B cell (primary cell): ENCODE results near the gene KRTAP9-1. TPM values are rescaled to one million over a fixed set of nuclear protein-coding genes. Genes with fewer than 3 reads are reported as not detected.

Experiments
- ATAC-seq: fragments of 200-7000 bp; cut with Tn5 transposase; one replicate; pipeline ENCODE4 v1.10.0; 2021; ENCODE audit warnings: low read depth, mild to moderate bottlenecking, moderate number of reproducible peaks, moderate library complexity
- CTCF ChIA-PET: fragments of 350-600 bp; sonication (Branson Sonifier 250); formaldehyde crosslinking; loops from one replicate; lab custom pipeline; 2021; ENCODE audit warnings: antibody characterized with exemption, inconsistent platforms; lab: Charles Lee
- POLR2A ChIA-PET: fragments of 350-600 bp; sonication (Branson Sonifier 250); formaldehyde crosslinking; loops from one replicate; lab custom pipeline; 2021; ENCODE audit warnings: antibody characterized with exemption; lab: Charles Lee
- DNase-seq: peaks from one replicate; pipeline ENCODE4 v3.0.0; 2013
- H2AFZ ChIP-seq: 2 replicates; pipeline ENCODE4 v1.6.1; 2012; ENCODE audit warnings: mild to moderate bottlenecking, low read depth, low read length; ENCODE audit not compliant: insufficient read depth, poor library complexity, severe bottlenecking
- H3K27ac ChIP-seq, 2 donors: 1 replicate in 1 of 2; 2 replicates in 1 of 2; pipeline ENCODE4 v1.5.1; 2012 to 2013; ENCODE audit warnings: low read length in 2 of 2, mild to moderate bottlenecking in 2 of 2, moderate library complexity in 1 of 2
- H3K27me3 ChIP-seq, 4 experiments: fragments of 200-600 bp in 1 of 4; sonication (generic) in 1 of 4; replicated peaks in 1 of 4; 1 replicate in 2 of 4; 2 replicates in 2 of 4; pipeline versions ENCODE4 v1.6.1 to v1.7.0; 2013 to 2016; ENCODE audit warnings: low read length in 3 of 4, mild to moderate bottlenecking in 2 of 4, mixed read lengths in 1 of 4, moderate library complexity in 1 of 4; ENCODE audit not compliant: insufficient read depth in 4 of 4, control insufficient read depth in 3 of 4; ENCODE audit errors: control extremely low read depth in 1 of 4
- H3K36me3 ChIP-seq, 2 experiments: replicated peaks in 1 of 2; 1 replicate in 1 of 2; 2 replicates in 1 of 2; pipeline versions ENCODE4 v1.6.1 to v1.7.1; 2013; ENCODE audit warnings: low read length in 1 of 2; ENCODE audit not compliant: insufficient read depth in 2 of 2, control insufficient read depth in 1 of 2; ENCODE audit errors: control extremely low read depth in 1 of 2, extremely low read depth in 1 of 2
- H3K4me1 ChIP-seq, 2 donors: fragments of 200-600 bp in 1 of 2; sonication (generic) in 1 of 2; 1 replicate in 1 of 2; 2 replicates in 1 of 2; pipeline versions ENCODE4 v1.5.1 to v1.6.1; 2013 to 2017; ENCODE audit warnings: low read length in 2 of 2; ENCODE audit not compliant: control insufficient read depth in 2 of 2, insufficient read depth in 2 of 2
- H3K4me2 ChIP-seq: replicated peaks from 2 replicates; pipeline ENCODE3; 2012; ENCODE audit warnings: mild to moderate bottlenecking, low read depth, low read length; ENCODE audit not compliant: poor library complexity, severe bottlenecking
- H3K4me3 ChIP-seq, 5 experiments: fragments of 200-600 bp in 1 of 5; sonication (generic) in 1 of 5; 1 replicate in 3 of 5; 2 replicates in 2 of 5; pipeline versions ENCODE4 v1.5.1 to v1.7.0; 2011 to 2016; ENCODE audit warnings: low read length in 4 of 5, mild to moderate bottlenecking in 4 of 5, low read depth in 2 of 5, control low read depth in 1 of 5, moderate library complexity in 1 of 5; ENCODE audit not compliant: insufficient read depth in 1 of 5; ENCODE audit errors: control extremely low read depth in 1 of 5, extremely low read depth in 1 of 5
- H3K79me2 ChIP-seq: fragments of 200-600 bp; sonication (generic); one replicate; pipeline ENCODE4 v1.6.0; 2016; ENCODE audit warnings: low read length; ENCODE audit not compliant: control insufficient read depth, insufficient read depth
- H3K9ac ChIP-seq: fragments of 200-600 bp; sonication (generic); 2 replicates; pipeline ENCODE4 v1.6.1; 2017; ENCODE audit warnings: mild to moderate bottlenecking, low read length, moderate library complexity
- H3K9me3 ChIP-seq, 3 donors: one replicate each; pipeline versions ENCODE4 v1.6.1 to v1.7.1; 2013; ENCODE audit warnings: low read length in 2 of 3; ENCODE audit not compliant: control insufficient read depth in 2 of 3, insufficient read depth in 1 of 3; ENCODE audit errors: control extremely low read depth in 1 of 3
- H4K20me1 ChIP-seq: 2 replicates; pipeline ENCODE4 v1.6.0; 2012; ENCODE audit warnings: mild to moderate bottlenecking, low read length; ENCODE audit not compliant: insufficient read depth, control insufficient read depth, poor library complexity, severe bottlenecking
- H3K27ac Mint-ChIP-seq: one replicate; pipeline ENCODE4 v1.8.0; 2021; ENCODE audit warnings: mixed read lengths
- H3K27me3 Mint-ChIP-seq: one replicate; pipeline ENCODE4 v1.8.0; 2021; ENCODE audit warnings: mixed read lengths
- H3K4me1 Mint-ChIP-seq: one replicate; pipeline ENCODE4 v1.8.0; 2021; ENCODE audit warnings: mixed read lengths
- H3K4me3 Mint-ChIP-seq: one replicate; pipeline ENCODE4 v1.8.0; 2021; ENCODE audit warnings: mixed read lengths
- H3K9me3 Mint-ChIP-seq: one replicate; pipeline ENCODE4 v1.8.0; 2022; ENCODE audit warnings: mixed read lengths; ENCODE audit not compliant: insufficient read depth
- EZH2 ChIP-seq: IDR thresholded peaks from 2 replicates; pipeline ENCODE4 v1.6.1; 2012; ENCODE audit warnings: borderline replicate concordance, low read depth, mild to moderate bottlenecking, moderate library complexity, low read length; ENCODE audit not compliant: insufficient read depth, poor library complexity, severe bottlenecking
- WGBS: methylation state at CpG from one replicate; pipeline ENCODE4 v1.1.5; 2013; ENCODE audit warnings: missing lambda C conversion rate; ENCODE audit not compliant: insufficient coverage; 5-methylcytosine and 5-hydroxymethylcytosine counted together
- intact Hi-C: fragments of 100-400 bp; cut with micrococcal nuclease; formaldehyde crosslinking; loops from one replicate; pipeline ENCODE4 v1.10.0; 2022
- polyA plus RNA-seq: library from polyadenylated mRNA; depleted of rRNA; stranded (reverse); fragments of >200 nt; gene quantifications from 2 replicates; pipeline ENCODE4 v1.2.3, GENCODE V29; 2012
- total RNA-seq, 2 donors: library from RNA; stranded (reverse); fragments of 120-200 nt in 1 of 2; gene quantifications; 1 replicate in 1 of 2; 2 replicates in 1 of 2; pipeline versions ENCODE4 v1.2.3 to v1.2.4, GENCODE V29; 2013 to 2022
- TF ChIP-seq, protein P1 (sequence below): fragments of 200-600 bp; IDR thresholded peaks from one replicate; pipeline ENCODE4 v1.8.0; 2022; ENCODE audit warnings: antibody characterized with exemption, mild to moderate bottlenecking

The KRTAP9-1 gene
- total and polyA plus RNA-seq, 2 donors (not counting 1 experiment from before 2014, with no cell fraction given), result not detected

DNA sequence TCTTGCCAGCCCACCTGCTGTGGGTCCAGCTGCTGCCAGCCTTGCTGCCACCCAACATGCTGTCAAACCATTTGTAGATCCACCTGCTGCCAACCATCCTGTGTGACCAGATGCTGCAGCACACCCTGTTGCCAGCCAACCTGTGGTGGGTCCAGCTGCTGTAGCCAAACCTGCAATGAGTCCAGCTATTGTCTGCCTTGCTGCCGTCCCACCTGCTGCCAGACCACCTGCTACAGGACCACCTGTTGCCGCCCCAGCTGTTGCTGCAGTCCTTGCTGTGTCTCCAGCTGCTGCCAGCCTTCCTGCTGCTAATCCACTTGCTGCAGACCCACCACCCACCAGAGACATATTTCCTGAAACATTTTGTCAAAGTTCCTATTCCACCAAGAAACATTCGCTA is 641 bp downstream of the KRTAP9-1 start:
- ATAC-seq (no peak), DNase-seq (no peak)
- Mint-ChIP-seq H3K27me3 (peaks cover 41% of the 10 kb centered on the region), H3K9me3 (no peaks in the 10 kb centered on the region), H3K4me3 (no peak overlapping the region), H3K27ac (no peak overlapping the region), H3K4me1 (no peaks in the 10 kb centered on the region)
- WGBS, result 100% methylated on average over 3 of the region's 3 CpGs
- Histone ChIP-seq H3K4me2 (no peak overlapping the region), H3K9ac (no peak overlapping the region), H3K4me1 (no peaks in the 10 kb centered on the region), H4K20me1 (no peaks in the 10 kb centered on the region), H3K4me3 (no peak overlapping the region), H3K79me2 (no peaks in the 10 kb centered on the region), H3K36me3 (no peaks in the 10 kb centered on the region), H2AFZ (no peak overlapping the region), H3K27me3 (no peaks in the 10 kb centered on the region), H3K27ac (no peak overlapping the region), H3K9me3 (peaks cover 0 to 4% (median 0%) of the 10 kb centered on the region in 3 donors)
- TF ChIP-seq, protein P1, sequence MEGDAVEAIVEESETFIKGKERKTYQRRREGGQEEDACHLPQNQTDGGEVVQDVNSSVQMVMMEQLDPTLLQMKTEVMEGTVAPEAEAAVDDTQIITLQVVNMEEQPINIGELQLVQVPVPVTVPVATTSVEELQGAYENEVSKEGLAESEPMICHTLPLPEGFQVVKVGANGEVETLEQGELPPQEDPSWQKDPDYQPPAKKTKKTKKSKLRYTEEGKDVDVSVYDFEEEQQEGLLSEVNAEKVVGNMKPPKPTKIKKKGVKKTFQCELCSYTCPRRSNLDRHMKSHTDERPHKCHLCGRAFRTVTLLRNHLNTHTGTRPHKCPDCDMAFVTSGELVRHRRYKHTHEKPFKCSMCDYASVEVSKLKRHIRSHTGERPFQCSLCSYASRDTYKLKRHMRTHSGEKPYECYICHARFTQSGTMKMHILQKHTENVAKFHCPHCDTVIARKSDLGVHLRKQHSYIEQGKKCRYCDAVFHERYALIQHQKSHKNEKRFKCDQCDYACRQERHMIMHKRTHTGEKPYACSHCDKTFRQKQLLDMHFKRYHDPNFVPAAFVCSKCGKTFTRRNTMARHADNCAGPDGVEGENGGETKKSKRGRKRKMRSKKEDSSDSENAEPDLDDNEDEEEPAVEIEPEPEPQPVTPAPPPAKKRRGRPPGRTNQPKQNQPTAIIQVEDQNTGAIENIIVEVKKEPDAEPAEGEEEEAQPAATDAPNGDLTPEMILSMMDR, result no peak
- no peak for TF ChIP-seq EZH2
- POLR2A ChIA-PET, result no interaction called here
- CTCF ChIA-PET, result no interaction called here
- intact Hi-C loops, result loop anchor here (10.0 kb wide), 1 partner anchor 226 kb away; the partner anchor contains the start of gene KRT39

DNA sequence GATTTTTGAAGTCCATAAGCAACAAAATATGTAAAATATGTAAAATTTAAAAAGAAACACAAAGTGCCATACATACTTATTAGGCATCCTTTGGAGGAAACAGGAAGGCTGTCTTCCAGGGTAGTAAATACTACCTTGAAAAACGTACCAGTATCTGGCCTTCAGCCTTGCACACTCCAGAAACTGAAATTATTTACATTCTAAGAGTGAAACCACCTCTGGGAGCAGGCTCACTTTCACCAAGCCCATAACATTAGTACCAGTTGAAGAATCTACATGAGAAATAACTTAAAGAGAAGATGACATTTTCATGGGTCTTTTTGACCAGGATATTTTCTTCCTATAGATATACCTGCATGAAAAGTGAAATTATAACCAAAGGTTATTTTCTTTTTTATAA is 6.4 kb downstream of the KRTAP9-1 start:
- no CpG with 5 or more reads among the region's 1 CpG for WGBS

More for the DNA sequence above, 6.4 kb downstream of the KRTAP9-1 start:
- H4K20me1 ChIP-seq, result no peaks in the 10 kb centered on the region
- H3K4me2 ChIP-seq, result no peak overlapping the region
- TF ChIP-seq, protein P1, result no peak
- no peak for TF ChIP-seq EZH2
- no peak overlapping the region for H3K9ac ChIP-seq
- no peak for DNase-seq
- H3K4me3 Mint-ChIP-seq, result no peak overlapping the region
- H3K27ac Mint-ChIP-seq, result no peak overlapping the region
- H3K4me3 ChIP-seq, result no peak overlapping the region
- no peaks in the 10 kb centered on the region for H3K36me3 ChIP-seq
- H3K4me1 ChIP-seq, result no peaks in the 10 kb centered on the region
- ChIA-PET POLR2A (no interaction called here), CTCF (interaction anchor here (0.7 kb wide), 1 partner anchor 50 kb away, joined by 5 read pairs; no protein-coding TSS in a partner anchor)
- no peak overlapping the region for H2AFZ ChIP-seq
- no peaks in the 10 kb centered on the region for H3K4me1 Mint-ChIP-seq
- H3K9me3 Mint-ChIP-seq, result peaks cover 5% of the 10 kb centered on the region
- no peak overlapping the region for H3K27ac ChIP-seq
- H3K9me3 ChIP-seq, result no peaks in the 10 kb centered on the region
- no peaks in the 10 kb centered on the region for H3K79me2 ChIP-seq
- peaks cover 21% of the 10 kb centered on the region for H3K27me3 Mint-ChIP-seq
- intact Hi-C loops, result loop anchor here (10.0 kb wide), 1 partner anchor 231 kb away; the partner anchor contains the start of gene KRT39
- no peaks in the 10 kb centered on the region for H3K27me3 ChIP-seq
- no peak for ATAC-seq
